HG02852 (cell line): ENCODE measurements around the gene PADI2.
"Not testable (repeated sequence)": the region's sequence is repeated elsewhere in the genome, so short reads cannot be mapped to it uniquely, and the experiment has no call there.

ENCODE experiments used
- ATAC-seq: cut with Tn5 transposase; IDR thresholded peaks from one replicate; pipeline ENCODE4 v1.9.1; 2021; ENCODE audit warnings: mild to moderate bottlenecking, moderate library complexity; ENCODE audit not compliant: unreplicated experiment

Gene PADI2

DNA sequence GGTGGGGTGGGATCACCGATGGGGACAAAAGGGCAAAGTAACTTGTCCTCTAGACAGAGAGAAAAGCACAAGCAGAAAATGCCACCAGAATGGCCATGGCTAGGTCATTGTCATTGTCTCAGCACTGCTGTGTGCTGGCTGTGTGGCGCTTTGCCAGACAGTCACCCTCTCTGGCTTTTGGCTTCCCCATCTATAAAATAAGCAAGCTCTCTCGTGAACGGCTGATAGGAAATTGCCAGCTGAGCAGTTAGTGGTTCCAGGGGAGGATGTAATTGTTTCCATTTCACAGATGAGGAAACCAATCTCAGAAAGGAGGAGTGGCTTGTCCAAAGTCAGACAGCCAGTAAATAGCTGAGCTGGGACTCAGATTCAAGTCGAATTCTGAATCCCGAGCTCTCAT lies 32.5 kb downstream of the PADI2 start:
- no peak for ATAC-seq

DNA sequence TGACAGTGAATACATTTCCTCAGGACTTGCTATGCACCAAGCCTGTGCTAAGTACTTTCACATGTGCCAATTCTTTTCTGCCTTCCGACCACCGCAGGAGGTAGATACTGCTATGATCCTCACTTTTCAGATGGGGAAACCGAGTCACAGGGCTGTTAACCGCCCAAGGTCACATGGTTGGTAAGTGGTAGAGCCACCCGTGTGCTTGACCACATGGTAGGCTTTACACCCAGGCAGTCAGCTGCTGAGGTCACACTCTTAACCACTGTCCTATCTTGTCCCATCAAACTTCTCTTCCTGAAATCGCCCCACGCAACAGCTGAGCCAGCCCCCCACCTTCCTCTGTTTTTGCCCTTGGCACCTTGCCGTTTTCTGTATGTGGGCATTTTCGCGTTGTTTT lies 34.5 kb downstream of the PADI2 start:
- ATAC-seq, result no peak

- ATAC-seq, result no peak
Measured at GRCh38 chr1:17082761-17083160, 36.5 kb downstream of the PADI2 start.

DNA sequence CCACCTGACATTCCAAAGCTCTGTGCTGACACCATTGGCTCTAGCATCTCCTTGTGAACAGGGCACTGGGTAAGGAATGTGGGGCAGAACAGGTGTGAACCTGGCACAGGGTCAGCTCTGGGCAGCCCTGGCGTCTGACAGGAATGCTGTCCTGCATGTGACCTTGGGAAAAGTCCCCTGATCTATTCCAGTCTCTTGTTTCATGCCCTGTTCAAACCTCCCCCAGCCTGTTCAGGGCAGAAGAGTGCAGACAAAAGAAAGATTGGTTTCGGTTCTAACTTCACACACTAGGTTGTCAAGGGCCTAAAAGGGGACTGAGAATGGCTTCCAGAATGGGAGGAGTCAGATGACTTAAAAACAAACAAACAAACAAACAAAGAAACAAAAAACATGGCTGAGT lies 37.8 kb downstream of the PADI2 start:
- no peak for ATAC-seq

DNA sequence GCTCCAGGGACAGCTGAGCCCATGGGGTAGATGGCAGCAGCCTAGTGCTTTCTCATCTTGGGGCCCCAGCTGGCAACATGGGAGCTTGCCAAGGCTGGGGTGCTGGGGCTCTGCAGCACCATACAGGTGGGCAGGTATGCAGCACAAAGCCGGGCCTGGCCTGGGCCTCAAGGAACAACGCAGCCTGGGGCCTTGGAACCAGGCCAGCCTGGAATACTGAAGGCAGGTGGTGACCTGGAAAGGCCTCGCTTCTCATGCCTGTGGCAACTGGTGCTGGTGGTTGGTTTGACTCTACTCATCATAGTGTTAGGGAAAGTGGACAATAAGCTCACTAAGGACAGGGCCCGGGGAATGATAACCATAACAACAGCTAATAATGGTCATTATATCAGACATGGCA lies 38.4 kb downstream of the PADI2 start:
- ATAC-seq, result no peak

- ATAC-seq, result no peak
Measured at GRCh38 chr1:17080085-17080759, 39.0 kb downstream of the PADI2 start.

- no peak for ATAC-seq
Measured at GRCh38 chr1:17078991-17079868, 40.0 kb downstream of the PADI2 start.

GRCh38 chr1:17075470-17076255 lies 43.6 kb downstream of the PADI2 start:
- ATAC-seq, result no peak

DNA sequence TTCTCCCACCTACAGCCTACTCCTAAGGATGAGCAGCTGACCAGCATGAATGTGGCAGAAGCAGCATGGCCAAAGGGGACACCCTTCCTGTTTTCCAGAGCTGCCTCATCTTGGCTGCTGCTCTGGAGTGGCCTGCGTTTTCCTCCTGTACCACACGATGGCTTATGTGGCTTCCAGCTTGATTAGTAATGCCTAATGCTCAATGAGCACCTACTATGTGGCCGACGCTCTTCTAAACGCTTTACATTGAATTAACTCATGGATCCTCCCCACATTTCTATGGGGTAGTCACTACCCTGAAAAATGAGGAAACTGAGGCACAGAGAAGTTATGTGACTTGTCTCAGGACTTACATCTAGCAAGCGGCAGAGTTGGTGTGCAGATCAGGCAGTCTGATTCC lies 47.5 kb downstream of the PADI2 start:
- ATAC-seq, result no peak

GRCh38 chr1:17070163-17070525 lies 49.1 kb downstream of the PADI2 start:
- no peak for ATAC-seq

- ATAC-seq, result no peak
Measured at GRCh38 chr1:17069452-17070162, 49.6 kb downstream of the PADI2 start.

GRCh38 chr1:17068789-17069188 lies 50.5 kb downstream of the PADI2 start:
- ATAC-seq, result no peak

DNA sequence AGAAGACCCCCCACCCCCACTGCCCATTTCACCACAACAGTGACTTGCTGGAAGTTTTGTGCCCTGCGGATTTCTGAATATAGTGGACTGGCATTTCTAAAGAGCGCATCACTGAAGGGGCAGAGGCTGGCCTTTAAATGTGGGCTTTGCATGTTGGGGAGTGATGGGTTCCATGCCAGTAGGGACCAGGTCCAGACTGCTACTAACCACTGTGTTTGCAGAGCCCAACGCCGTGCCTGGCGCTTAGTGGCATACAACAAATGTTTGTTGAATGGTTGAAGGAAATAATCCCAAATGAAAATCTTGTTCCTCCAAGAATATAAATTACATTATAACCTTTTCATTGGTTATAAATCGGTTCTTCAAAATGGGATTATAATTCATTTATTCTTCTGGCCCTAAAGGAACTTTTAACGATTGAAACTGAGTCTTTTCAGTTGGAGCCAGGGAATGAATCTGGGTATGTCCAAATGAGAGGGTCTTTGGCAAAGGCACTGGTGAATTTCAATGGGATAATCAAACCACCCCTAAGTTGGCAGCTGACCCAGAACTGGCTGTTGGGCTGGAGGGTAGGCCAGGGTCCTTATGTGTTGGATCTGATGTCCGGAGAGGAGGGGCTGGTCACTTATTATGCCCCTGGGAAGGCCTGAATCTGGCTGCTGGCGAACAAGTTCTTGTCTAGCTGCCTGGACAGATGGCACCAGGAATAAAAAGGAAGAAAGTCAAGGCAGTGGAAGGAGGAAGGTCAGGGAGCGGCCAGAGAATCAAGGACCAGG lies 51.6 kb downstream of the PADI2 start:
- ATAC-seq, result no peak

DNA sequence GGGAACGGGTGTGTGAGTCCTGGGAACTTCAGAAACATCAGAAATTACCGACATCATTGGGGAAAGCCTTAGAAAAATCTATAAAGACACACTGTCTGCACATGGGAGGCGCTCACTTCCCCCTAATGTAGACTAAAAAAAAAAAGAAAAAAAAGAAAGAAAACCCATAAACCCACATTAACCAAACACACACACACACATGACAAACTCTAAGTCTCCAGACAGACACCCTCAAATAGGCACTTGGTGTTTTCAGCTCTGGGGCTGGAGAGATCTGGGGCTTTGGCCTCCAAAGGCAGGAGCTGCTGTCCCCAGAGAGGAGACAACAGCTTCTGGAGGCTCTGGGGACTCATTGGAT lies 52.2 kb downstream of the PADI2 start:
- no peak for ATAC-seq

- no peak for ATAC-seq
Measured at GRCh38 chr1:17066361-17067068, 52.7 kb downstream of the PADI2 start.

DNA sequence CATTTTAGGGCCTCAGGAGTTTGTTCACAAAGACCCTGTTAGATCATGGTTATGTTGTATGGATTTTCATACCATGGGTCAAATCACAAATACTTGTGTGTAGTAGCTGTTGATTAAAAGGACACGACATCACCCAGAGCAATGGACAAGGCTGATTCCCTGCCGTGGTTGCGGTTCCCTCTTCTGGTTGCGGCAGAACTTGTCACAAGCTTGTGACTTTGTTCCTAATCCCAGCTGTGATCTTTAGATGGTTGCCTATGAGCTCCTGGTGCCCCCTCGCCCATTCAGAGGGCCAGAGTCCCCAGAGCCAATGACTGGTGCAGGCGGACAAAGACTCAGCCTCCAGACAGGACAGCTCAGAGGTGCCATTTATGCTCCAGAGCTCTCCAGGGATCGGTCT lies 53.6 kb downstream of the PADI2 start:
- no peak for ATAC-seq

DNA sequence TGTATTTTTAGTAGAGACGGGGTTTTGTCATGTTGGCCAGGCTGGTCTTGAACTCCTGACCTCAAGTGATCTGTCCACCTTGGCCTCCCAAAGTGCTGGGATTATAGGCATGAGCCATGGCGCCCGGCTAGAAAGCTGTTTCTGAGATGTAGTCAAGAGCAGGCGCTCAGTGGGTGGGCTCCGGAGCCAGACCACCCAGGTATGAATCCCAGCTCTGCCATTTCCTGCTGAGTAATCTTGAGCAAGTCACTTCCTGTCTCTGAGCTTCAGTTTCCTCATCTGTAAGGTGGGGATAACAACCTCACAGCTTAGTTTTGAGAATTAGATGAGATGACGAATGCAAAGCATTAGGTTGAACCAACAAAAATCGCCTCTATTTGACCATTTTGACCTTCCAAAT lies 56.5 kb downstream of the PADI2 start:
- not testable (repeated sequence) for ATAC-seq

DNA sequence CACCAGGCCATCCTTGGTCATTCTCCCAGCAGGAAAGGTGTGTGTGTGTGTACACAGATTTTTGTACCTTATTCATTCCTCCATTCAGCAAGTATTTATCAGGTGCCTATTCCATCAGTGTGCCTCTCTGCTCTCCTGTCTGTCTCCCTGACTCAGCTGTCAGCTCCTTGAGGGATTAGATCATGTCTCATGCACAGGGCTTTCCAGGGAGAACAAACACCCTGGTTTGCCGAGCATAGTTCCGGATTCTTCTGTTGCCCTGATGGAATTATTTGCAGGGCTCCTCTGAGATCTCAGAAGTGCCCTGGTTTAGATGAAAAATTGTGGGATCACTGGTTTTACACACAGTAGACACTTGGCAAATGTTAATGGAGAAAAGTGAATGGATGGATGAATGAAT lies 57.4 kb downstream of the PADI2 start:
- ATAC-seq, result no peak

- no peak for ATAC-seq
Measured at GRCh38 chr1:17061486-17061885, 57.8 kb downstream of the PADI2 start.

DNA sequence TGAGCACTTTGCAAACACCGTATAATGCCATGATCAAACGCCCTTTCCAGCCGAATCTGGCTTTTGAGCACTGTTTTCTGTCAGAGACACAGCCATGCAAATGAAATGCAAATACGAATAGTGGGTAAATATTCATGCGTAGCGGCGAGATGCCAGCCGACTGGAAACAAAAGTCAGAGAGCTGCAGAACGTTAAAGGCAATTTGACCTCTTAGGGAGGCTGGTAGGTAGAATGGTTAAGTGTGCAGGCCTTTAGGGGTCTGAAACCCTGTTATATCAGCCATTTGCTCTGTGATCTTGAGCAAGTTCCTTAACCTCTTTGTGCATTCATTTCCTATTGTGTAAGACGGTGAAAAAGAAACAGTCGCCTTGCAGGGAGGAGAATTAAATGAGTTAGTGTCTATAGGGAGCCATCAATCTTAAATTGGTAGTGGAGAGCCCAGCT lies 58.9 kb downstream of the PADI2 start:
- no peak for ATAC-seq
